Spleen (tissue), 7 donors: ENCODE data around the gene GLS.

Source experiments
- CTCF ChIP-seq, 11 experiments: fragments of 200-600 bp in 7 of 11; fragments of 450-650 bp in 4 of 11; sonication (generic) in 4 of 11; IDR thresholded peaks in 8 of 11; conservative IDR thresholded peaks in 3 of 11; 1 replicate in 7 of 11; 2 replicates in 4 of 11; pipeline versions ENCODE4 v1.4.0 to v1.8.0; 2016 to 2021; ENCODE audit warnings: antibody characterized with exemption in 11 of 11, inconsistent platforms in 4 of 11, mild to moderate bottlenecking in 1 of 11
- POLR2A ChIP-seq, 3 donors: fragments of 450-650 bp; IDR thresholded peaks; one replicate each; pipeline ENCODE4 v1.5.1; 2017; ENCODE audit warnings: antibody characterized with exemption in 3 of 3, mild to moderate bottlenecking in 1 of 3
- donor health status: DM: no; HTN: no; CAD: no; lungs with moderate emphysema.
- donor health status: DM: no; HTN: no; CAD: no.
- donor health status: DM: no; HTN: no; CAD: no.

- no peak for TF ChIP-seq CTCF (IDR thresholded peaks at IDR 0.05 in 8 of 11, conservative IDR thresholded peaks at IDR 0.05 in 3 of 11)
- TF ChIP-seq POLR2A (IDR thresholded peaks at IDR 0.05) = no peak
Observed at GRCh38 chr2:190877436-190877835, 3.2 kb upstream of the GLS start.
